NK-92 (cell line): Measurements from ENCODE around the gene DDX31.

Experiments
- DNase-seq: peaks from one replicate; lab custom pipeline; 2025; ENCODE audit not compliant: unreplicated experiment; lab: John Stamatoyannopoulos, UW

The DDX31 gene

DNA sequence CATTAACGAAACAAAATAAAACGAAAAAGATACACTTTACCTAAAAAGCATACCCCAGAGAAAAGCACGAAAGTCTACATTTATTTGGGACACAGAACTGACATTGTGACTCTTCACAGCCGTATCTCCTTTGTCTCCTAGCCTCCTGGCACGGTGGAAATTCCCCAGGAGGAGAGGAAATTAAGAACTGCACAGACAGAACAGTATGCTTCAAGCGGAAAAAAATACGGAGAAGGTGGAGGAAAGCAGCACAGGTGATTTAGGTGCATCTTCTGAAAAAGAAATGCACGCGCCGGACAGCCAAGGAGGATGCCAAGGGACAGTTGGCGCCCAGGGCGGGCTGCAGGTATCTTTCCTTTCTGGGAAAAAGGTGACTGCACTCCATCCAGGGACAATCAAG lies 32.0 kb downstream of the DDX31 start:
- no peak for DNase-seq

- DNase-seq: no peak
Measured at GRCh38 chr9:132637351-132637750, 32.4 kb downstream of the DDX31 start.

DNA sequence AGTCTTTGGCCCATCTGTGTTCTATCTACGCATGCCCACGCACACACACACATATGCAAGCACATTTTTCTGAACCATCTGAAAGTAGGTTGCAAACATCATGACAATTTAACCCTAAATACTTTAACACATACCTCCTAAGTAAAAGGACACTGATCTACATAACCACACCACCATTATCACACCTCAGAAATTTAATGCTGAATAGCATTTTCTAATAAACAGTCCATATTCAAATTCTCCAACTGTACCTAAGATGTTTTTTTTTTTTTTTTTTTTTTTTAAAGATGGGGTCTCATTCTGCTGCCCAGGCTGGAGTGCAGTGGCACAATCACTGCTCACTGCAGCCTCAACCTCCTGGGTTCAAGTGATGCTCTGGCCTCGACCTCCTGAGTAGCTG lies 35.5 kb downstream of the DDX31 start:
- DNase-seq: no peak

GRCh38 chr9:132632413-132633129 lies 37.2 kb downstream of the DDX31 start:
- no peak for DNase-seq

DNA sequence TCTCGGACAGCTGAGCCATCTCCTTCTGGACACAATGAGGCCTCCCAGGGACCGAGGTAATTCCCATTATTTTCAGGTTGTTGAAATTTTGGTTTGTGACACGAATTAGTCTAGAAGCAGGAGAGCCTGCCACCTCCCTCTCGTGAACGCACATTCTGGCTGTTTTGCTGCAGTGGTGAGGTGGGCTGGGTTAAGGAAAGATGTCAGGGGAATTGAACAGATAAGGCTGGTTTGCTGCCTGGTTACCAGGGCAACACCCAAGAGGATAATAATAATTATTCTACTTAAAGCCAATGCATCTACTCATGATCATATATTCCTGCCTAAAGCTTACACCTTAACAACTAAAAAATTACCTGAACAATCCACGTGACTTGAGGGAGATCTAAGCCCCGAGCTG lies 38.1 kb downstream of the DDX31 start:
- no peak for DNase-seq

DNA sequence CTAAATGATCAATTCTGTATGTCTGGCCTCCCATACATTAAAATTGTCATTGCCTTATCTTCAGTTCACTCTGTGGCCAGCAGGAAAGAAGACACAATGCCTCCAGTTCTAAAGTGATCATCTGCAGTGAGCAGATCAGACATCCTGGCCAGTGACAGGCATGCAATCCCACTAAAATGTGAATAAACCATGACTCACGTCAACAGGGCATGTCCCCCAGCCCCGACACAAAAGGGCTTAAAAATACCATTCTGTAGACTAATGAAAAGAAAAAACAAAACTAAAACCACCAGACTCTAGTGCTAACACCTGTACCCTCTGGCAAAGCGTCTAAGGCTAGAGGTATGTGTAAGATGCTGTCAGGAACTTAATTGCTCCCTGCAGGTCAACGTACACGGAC lies 38.5 kb downstream of the DDX31 start:
- no peak for DNase-seq

- DNase-seq: no peak
Measured at GRCh38 chr9:132630811-132631210, 39.0 kb downstream of the DDX31 start.

GRCh38 chr9:132630116-132630515 lies 39.7 kb downstream of the DDX31 start:
- DNase-seq: no peak

- no peak for DNase-seq
Measured at GRCh38 chr9:132628746-132629145, 41.0 kb downstream of the DDX31 start.

DNA sequence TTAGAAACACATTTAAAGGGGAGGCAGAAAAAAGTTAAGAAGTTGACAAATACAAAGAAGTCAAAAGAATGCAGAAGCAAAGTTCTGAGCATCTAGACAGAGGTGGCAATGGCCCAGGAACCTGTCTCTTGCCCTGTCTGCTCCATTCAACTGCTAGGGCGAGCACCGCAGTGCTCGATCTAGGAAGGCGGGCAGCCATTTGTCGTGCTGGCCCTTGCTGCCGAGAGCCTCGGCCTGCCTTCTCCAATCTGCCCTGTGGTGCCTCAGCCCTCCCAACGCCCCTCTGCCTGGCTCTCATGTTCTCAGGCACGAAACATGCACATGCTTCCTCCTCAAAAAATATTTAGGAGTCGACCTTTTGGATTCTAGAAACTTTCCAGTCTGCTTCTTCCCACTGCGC lies 42.2 kb downstream of the DDX31 start:
- no peak for DNase-seq

DNA sequence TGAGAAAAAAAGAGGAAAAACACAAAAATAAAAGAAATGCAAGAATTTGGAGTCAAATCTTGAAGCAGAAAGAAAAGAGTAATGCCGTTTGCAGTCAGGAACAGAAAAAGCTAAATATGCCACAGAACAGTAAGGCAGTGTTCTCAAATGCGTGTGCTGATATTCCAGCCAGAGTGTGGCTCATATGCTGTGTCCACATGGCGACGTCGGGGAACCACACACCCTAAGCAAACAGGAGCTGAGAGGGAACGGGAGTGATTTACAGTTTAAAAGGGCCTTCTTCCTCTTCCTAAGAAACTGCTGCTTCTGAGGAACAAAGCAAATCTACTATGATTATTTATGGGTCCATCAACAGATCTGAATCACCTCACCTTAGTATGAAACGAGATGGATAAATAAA lies 42.7 kb downstream of the DDX31 start:
- DNase-seq: no peak

GRCh38 chr9:132626285-132626684 lies 43.5 kb downstream of the DDX31 start:
- DNase-seq: no peak

DNA sequence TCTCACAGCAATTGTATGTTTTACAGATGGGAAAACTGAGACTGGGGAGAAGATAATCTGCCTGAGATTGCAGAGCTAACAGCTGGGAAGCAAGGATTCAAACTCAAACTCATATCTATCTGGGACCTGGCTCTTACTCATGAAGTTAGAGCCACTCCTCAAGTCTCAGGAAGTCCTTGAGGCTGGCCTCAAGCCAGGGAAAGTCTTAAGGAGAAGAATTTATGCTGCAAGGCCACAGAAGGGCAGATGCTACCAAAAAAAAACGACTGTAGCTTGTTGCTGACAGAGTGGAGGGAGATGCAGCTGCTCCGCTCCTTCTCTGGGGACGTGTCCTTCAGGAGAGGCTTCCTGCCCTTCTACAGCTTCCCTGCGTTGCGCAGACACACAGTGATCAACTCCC lies 47.6 kb downstream of the DDX31 start:
- no peak for DNase-seq

DNA sequence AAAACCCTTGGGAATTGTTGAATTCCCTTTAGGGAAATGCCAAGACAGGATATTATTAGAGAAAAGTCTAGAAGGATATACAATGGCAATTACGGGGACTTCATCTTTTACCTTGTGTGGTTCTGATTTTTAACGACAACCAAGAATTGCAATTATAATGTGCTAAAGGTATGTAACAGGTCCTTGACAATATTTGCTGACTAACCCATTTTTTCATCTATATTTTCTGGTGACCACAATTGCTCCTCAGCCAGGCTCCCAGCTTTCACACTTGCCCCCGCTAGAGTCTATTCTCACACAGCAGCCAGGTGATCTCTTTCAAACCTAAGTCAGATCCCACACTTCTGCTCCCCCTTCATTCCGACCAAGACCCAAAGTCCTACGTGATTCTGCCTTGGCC lies 53.1 kb downstream of the DDX31 start:
- DNase-seq: no peak

DNA sequence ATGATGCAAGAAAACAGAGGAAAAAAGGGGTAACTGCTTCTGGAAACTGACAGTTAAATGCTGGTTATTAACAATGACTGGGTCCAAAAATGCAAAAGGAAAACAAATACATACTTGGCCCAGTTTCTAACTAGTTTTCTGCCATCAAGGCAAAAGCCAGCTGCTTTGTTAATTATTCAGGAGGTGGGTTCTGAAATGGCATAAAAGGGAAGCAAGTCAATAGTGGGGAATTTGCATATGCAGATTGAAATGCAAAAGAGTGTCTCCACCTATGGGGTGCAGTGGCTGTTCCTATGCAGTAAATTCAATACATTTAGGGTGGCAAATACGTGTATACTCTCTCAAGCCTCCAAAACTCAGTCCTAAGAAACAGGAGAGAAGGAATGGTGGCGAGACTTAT lies 54.0 kb downstream of the DDX31 start:
- DNase-seq: no peak

GRCh38 chr9:132614324-132614723 lies 55.5 kb downstream of the DDX31 start:
- DNase-seq: no peak

- DNase-seq: no peak
Measured at GRCh38 chr9:132610661-132611060, 59.1 kb downstream of the DDX31 start.

GRCh38 chr9:132609829-132610228 lies 60.0 kb downstream of the DDX31 start:
- no peak for DNase-seq

- DNase-seq: no peak
Measured at GRCh38 chr9:132609184-132609583, 60.6 kb downstream of the DDX31 start.

DNA sequence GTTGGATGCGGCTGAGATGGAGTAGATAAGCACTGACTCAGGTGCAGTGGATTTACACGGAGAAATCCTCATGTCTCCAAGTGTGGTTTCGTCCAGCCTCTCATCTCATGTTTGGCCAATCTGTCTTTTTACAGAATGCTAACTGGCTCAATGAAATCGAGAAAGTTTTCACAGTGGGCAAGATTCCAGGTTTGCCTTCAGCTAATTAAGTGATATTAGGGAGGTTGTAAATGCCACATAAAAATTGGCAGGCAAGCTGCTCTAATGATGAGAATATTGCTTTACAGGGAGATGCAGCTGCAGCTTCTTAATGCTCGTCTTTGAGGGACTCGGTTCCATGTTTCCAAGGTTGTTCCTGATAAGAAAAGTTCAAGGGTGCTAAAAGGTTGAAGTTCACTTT lies 63.7 kb downstream of the DDX31 start:
- DNase-seq: no peak

GRCh38 chr9:132605387-132605786 lies 64.4 kb downstream of the DDX31 start:
- no peak for DNase-seq

GRCh38 chr9:132602207-132602606 lies 67.6 kb downstream of the DDX31 start:
- DNase-seq: no peak

DNA sequence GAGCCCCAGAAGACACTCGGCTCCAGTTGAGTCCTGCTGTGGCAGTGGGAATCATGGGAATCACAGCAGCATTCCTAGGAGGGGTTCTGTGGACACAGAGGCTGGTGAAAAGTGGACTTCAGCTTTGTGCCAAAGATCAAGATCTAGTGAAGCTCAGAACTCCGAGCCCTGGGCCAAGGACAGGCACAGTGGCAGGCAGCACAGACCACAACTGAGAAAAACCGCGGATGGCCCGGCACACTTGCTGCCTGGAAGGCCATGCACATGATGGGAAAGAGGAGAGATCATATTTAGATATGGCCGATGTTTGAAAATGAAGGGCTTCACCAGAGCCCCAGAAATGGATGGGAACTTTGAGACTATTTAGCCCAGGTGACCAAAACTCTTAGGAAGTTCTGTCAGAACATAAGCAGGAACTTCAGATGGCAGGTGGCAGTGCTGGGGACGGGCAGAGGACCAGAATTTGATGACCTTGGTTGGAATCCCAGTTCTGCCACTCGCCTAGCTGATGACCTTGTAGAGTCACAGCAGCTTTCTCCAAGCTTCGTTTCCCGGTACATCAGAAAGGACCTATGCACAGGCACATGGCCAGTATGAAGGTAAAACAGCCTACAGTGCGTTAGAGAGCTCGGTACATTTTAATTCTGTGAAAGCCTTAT lies 69.3 kb downstream of the DDX31 start:
- DNase-seq: no peak
